A172 (cell line): ENCODE data around the gene LRRC30. TPM values are rescaled to one million over a fixed set of nuclear protein-coding genes. Genes with fewer than 3 reads are reported as not detected.
"Not testable (repeated sequence)": the region's sequence is repeated elsewhere in the genome, so short reads cannot be mapped to it uniquely, and the experiment has no call there.

Experiments
- DNase-seq: peaks from one replicate; pipeline ENCODE4 v3.0.0-alpha.2; 2015; ENCODE audit warnings: low spot score
- total RNA-seq: library from RNA; depleted of rRNA; stranded (reverse); fragments of >200 nt; shearing (Covaris generic); gene quantifications from 2 replicates; pipeline ENCODE4 v1.2.3, GENCODE V29; 2014; rRNA removed

Gene LRRC30
- total RNA-seq = not detected in 2 replicates

DNA sequence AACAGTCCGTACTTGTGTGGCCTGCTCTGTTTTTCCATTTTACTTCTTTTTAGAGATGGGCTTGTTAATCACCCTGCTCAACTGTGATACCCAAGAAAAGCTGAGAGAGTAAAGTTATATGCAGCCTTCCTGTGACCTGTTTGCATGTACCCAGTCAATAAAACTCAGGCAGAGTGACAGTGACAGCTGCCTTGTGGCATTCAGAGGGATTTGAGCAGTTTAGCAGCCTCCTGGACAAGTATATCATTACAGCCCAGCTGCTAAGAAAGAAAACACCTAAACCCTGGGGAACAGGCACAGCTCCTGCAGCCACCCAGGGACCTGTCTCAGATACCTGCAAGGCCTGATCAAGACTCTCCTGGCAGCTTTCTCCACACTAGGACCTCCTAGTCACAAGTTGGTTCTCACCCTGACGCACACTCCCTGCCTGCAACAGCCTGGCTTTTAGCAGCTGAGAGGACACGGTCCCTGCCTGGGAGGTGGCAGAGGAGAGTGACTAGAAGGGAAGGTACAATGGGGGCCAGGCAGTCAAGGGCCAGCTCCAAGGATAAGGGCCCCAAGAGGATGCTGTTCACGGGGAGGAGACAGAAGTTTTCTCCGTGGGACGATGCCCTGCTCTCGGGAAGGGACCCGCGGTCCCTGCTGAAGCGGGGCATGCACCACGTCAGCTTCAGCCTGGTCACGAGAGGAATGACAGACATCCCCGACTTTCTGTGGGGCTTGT, at the start of gene LRRC30:
Gene LRRC30, plus strand, starts transcription at position 464 of the 724 bp plus-strand sequence. Its CDS starts 50 bp downstream, at position 514.
- no peak for DNase-seq

DNA sequence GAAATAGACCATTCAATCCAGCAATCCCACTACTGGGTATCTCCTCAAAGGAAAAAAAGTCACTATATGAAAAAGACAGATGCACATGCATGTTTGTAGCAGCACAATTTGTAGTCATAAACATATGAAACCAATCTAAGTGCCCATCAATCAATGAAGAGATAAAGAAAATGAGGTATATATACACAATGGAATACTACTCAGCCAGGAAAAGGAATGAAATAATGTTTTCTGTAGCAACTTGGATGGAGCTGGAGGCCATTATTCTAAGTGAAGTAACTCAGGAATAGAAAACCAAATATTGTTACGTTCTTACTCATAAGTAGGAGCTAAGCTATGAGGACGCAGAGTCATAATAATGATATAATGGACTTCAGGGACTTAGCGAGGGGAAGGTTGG, 45.2 kb upstream of the LRRC30 start:
- no peak for DNase-seq

DNA sequence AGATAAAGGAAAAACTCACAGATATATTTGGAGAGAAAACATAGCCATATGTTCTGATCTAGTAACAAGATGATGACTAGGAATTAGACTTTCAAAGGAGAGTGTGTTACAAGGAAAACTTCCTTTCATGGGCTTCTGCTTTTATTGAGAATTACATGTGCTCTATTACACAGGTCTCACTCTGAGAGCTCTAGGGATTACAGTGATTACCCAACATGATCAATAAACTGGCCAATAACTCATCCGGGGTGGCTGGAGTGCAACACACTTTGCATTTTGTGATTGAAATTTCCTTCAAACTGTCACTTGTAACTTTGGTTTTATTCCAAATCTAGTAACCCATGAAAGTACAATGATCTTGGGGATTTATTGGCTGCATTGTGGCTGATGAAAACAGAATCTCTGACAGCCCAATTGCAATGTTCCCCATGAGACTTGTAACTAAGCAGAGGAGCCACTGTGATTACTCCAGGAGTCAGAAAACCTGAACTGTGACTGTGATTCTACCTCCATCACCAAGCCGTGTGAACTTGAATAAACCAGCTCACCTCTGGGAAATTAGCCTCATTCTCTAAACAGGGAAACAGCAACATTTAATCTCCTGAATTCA, 40.2 kb upstream of the LRRC30 start:
- DNase-seq = no peak

GRCh38 chr18:7191736-7192135, 39.2 kb upstream of the LRRC30 start:
- no peak for DNase-seq

- DNase-seq = no peak
Measured at GRCh38 chr18:7195266-7195665, 35.6 kb upstream of the LRRC30 start.

- DNase-seq = no peak
Measured at GRCh38 chr18:7196421-7196820, 34.5 kb upstream of the LRRC30 start.

GRCh38 chr18:7197854-7198253, 33.0 kb upstream of the LRRC30 start:
- no peak for DNase-seq

DNA sequence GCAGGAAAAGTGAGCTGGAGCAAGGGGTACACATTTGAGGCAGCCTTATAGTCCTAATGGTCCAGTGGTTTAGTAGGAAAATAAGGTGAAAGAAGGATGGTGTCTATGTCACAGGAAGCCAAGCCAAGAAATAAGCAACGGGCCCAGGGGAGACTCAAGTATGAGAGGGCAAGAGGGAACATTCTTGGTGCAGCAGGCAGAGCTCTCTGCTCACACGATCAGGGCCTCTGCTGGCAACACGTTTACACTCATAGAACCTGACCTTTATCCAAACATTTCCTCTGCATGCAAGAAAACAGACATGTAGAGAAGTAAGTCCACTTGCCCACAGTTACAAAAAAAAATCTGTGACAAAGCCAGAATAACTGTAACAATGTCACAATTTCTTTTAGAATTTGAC, 32.6 kb upstream of the LRRC30 start:
- DNase-seq = no peak

GRCh38 chr18:7201096-7201495, 29.8 kb upstream of the LRRC30 start:
- no peak for DNase-seq

- no peak for DNase-seq
Measured at GRCh38 chr18:7202169-7202568, 28.7 kb upstream of the LRRC30 start.

GRCh38 chr18:7203601-7204000, 27.3 kb upstream of the LRRC30 start:
- not testable (repeated sequence) for DNase-seq

DNA sequence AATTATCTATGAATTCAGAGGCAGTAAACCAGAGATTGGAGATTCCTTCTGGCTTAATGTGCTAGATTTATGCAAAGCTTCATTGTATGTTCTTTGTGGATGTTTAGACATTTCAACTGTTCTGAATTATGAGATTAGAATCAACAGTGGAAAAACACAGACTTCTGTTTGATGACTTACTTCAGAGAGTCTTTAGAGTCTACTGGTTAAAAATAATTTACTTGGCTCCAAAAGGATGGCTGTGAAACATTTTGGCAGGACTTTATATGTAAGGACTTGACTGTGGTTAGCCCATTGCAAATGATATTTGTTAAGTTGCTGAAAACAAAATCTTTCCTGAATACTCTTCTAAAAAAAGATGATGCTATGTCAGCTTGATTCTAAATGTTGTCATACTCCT, 25.5 kb upstream of the LRRC30 start:
- DNase-seq = no peak

DNA sequence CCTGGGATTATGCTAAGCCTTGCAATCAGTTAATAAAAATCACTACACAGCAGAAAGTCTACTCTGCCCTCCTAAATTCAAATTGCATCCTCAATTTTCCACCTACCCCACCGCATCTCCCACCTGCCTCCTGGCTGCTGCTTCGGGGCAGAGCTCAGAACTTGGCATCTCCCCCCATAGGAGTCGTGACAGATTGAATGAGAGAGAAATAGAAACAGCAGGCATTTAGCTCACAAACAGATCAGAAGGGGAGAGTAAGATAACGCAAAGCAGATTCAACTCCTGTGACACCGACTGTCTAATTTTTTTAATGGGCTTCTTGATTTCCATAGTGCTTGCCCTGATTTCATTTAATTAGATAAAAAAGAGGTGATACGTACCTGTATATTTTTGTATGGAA, 24.7 kb upstream of the LRRC30 start:
- no peak for DNase-seq

DNA sequence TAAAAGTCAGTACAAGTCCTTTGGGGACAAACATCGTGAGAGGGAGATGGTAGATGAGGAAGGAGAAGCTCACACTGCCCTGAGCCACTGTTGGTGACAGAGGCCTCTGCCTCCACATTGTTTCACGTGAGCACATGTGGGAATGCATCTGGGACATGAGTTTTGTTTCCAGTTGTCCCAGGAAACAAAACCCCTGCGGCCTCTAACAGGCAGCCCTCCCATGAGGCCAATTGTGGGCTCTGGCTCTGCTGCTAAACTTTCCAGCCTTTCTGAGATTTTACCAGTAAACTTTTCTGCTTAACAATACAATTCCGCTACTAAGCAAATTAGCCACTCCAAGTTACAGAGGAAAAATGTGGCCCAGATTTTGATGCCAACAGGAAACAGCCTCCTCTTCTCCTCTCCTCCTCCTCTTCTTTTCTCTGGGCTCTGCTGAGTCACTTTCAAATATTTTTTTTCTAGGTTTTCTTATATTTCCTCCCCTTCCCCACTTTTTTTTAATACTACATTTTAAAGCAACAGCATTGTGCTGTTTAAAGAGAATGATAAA, 23.4 kb upstream of the LRRC30 start:
- no peak for DNase-seq

DNA sequence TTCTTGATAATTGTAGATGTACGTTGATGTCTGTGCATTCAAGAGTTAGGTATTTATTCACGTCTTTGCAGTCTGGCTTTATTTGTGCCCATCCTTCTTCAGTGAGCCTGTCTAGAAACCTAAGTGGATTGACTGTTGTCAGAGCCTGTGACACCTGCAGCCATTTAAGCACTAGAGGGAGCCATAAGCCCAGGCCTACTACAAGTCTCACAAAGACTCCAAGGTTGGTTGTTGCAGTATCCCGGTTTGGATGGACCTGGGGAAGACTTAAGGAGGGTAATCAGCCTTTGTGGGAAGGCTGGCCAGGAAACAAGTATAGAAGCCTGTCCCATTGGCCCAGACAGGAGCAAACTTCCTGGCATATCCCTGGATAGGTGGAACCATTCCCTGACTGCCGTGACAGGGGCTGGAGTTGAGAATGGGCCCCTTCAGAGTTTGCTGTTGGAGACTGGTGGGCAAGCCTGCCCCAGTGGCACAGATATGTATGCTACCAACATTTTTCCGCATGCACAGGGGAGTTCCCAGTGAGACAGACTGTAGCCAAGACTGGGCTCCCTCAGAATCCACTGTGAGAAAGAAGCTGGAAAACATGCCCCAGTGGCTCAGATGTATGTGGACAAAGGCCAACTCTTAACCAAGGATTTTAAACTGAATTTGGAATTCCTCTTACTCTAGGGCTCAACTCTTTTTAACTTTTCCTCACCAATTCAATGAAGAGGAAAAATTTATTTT, 9.3 kb upstream of the LRRC30 start:
- DNase-seq = peak; percentile 62

DNA sequence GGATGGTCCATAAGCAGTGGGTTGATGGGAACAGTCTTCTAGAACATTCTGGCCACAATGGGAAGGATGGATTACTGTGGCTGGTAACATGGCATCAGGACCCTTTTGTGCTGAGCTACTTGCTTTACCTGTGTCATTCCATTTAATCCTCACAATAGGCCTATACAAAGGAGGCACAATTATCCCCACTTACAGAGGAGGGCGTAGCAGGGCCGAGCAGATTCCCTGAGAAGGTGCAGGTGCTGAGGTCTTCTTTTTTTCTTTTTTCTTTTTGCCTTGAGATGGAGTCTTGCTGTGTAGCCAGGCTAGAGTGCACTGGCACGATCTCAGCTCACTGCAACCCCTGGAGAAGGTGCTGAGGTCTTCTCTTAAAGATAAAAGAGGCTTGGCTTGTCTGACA, 6.7 kb upstream of the LRRC30 start:
- no peak for DNase-seq

GRCh38 chr18:7232218-7232617, 1.3 kb downstream of the LRRC30 start:
- no peak for DNase-seq

DNA sequence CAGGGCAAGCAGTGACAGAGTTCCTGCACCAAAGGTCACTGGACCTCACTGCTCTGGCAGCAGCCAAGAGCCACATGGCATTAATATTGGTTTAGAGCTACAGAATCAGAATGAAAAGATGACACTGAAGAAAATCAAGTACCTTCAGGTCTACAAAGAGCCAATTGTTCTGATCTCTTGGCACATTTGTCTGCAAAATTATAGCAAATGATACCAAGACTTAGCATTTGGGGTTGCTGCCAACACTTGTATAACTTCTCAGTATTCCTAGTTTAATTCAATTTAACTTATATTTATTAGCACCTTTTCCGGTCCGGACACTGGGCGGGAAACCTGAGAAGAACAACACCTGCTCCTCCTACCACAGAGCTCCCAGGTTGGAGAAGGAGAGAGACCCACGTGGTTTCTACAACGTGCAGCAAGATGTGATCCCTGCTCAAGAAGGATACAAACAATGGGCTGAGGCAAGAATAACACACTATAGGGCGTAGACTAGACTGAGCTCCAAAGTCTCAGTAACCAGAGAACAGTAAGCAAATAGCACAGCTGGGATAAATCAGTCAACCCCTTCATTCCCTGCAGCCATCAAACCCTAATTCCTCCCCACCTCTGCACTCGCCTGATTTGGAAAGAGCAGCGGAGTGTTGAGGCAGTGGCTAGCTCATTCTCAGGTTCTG, 2.4 kb downstream of the LRRC30 start:
- DNase-seq = no peak

DNA sequence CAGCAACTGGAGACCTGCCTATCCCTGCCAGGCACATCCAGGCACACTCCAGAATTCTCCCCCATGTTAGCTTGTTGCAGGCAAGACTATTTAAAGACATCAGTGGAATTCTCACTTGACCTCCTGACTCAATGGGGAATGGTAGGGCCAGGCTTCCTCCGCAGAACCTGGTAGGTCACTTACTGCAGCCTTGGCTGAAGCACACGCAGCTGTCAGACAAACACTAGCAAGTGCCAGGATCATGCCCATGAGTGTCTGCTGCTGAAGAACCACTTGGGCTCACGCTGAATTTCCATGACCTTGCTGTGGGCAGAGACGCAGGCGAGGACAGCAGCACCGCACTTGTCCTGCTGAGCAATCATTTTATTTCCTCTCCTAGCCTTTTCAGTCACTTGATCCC, 3.2 kb downstream of the LRRC30 start:
- DNase-seq = no peak

DNA sequence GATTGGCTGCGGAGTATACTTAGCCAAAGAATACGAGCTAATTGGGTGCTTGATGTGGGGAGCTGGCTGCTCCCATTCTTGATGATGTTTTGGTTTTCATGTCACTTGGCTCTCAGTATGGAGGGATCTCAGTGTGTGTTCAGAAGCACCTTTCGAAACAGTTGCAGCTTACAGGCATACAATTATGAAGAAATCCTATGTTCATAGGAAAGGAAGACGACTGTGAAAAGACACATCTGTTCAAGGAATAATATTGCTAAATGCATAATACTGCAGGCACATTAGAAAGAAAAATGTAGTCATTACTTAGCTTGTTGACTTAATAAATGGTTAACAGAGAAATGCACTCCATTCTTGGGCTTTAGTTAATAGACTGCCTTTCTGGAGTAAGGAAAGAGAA, 4.1 kb downstream of the LRRC30 start:
- DNase-seq = no peak

- no peak for DNase-seq
Measured at GRCh38 chr18:7236072-7236471, 5.2 kb downstream of the LRRC30 start.

GRCh38 chr18:7236933-7237332, 6.0 kb downstream of the LRRC30 start:
- DNase-seq = no peak
